H1 (cell line): ENCODE results near the gene ALG2. TPM values are rescaled to one million over a fixed set of nuclear protein-coding genes. Genes with fewer than 3 reads are reported as not detected.

Experiments used
- EGR1 ChIP-seq: IDR thresholded peaks from 2 replicates; pipeline ENCODE4 v1.6.1; 2011; ENCODE audit warnings: low read depth, low read length, borderline replicate concordance
- polyA plus RNA-seq, 7 experiments: library from polyadenylated mRNA; depleted of rRNA in 3 of 7; stranded (reverse) in 5 of 7; unstranded in 2 of 7; fragments of >200 nt in 5 of 7; fragments of 200-250 nt in 2 of 7; gene quantifications; 1 replicate in 5 of 7; 2 replicates in 1 of 7; 4 replicates in 1 of 7; pipeline versions ENCODE4 v1.2.1 to v1.2.3, GENCODE V29; 2011 to 2013; ENCODE audit warnings: missing spikeins in 2 of 7, mixed read lengths in 2 of 7
- total RNA-seq: library from RNA; stranded (reverse); fragmentation: NEBNext Ultra II Directional; extraction: Animal tissue kit (Norgen Biotek cat#: 25700); gene quantifications from 2 replicates; pipeline ENCODE4 v1.2.1, GENCODE V29; 2021
- TF ChIP-seq, protein P1 (sequence below): fragments of 300-600 bp; sonication (generic); IDR thresholded peaks from 2 replicates; pipeline ENCODE4 v1.7.1; 2012; ENCODE audit warnings: low read length, moderate library complexity, mild to moderate bottlenecking, inconsistent platforms; ENCODE audit not compliant: insufficient replicate concordance

Gene ALG2
- total and polyA plus RNA-seq, 2 of the 8 experiments (the other 6 are each of a cell fraction or from before 2014, with no cell fraction given), result 27.1 to 30.7 TPM

DNA sequence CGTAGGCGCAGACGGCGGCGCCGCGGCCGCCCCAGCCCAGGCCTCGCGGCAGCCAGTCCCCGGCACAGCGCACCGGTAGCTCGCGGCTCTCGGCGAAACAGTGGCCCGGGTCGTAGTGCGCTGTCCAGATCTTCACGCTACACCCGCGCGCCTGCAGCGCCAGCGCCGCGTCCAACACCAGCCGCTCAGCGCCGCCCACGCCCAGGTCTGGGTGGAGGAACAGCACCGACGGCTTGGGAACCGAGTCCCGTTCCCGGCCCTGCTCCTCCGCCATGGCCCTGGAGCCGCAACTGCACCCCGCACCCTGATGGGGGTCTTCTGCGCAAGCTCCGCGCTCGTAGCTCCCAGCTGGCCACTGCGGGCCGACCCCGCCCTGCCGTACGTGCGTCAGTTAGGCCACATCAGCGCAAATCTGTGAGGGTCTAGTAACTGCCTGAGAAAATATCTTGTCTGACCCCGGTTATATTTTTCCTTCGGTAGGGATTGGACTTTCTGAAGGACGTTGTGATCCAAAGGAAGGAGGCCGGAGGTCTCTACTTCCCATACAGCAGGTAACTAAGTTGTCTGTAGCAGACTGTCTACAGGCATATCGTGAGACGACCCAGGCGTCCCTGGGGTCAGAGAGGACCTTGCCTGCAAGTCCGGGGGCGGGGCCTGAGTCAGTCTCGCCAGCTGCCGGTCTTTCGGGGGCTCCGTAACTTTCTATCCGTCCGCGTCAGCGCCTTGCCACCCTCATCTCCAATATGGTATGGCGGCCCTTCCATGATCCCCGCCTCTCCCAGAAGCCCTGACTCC lies at the start of gene ALG2, which contains the start of gene SEC61B (continued):
- TF ChIP-seq, protein P1, sequence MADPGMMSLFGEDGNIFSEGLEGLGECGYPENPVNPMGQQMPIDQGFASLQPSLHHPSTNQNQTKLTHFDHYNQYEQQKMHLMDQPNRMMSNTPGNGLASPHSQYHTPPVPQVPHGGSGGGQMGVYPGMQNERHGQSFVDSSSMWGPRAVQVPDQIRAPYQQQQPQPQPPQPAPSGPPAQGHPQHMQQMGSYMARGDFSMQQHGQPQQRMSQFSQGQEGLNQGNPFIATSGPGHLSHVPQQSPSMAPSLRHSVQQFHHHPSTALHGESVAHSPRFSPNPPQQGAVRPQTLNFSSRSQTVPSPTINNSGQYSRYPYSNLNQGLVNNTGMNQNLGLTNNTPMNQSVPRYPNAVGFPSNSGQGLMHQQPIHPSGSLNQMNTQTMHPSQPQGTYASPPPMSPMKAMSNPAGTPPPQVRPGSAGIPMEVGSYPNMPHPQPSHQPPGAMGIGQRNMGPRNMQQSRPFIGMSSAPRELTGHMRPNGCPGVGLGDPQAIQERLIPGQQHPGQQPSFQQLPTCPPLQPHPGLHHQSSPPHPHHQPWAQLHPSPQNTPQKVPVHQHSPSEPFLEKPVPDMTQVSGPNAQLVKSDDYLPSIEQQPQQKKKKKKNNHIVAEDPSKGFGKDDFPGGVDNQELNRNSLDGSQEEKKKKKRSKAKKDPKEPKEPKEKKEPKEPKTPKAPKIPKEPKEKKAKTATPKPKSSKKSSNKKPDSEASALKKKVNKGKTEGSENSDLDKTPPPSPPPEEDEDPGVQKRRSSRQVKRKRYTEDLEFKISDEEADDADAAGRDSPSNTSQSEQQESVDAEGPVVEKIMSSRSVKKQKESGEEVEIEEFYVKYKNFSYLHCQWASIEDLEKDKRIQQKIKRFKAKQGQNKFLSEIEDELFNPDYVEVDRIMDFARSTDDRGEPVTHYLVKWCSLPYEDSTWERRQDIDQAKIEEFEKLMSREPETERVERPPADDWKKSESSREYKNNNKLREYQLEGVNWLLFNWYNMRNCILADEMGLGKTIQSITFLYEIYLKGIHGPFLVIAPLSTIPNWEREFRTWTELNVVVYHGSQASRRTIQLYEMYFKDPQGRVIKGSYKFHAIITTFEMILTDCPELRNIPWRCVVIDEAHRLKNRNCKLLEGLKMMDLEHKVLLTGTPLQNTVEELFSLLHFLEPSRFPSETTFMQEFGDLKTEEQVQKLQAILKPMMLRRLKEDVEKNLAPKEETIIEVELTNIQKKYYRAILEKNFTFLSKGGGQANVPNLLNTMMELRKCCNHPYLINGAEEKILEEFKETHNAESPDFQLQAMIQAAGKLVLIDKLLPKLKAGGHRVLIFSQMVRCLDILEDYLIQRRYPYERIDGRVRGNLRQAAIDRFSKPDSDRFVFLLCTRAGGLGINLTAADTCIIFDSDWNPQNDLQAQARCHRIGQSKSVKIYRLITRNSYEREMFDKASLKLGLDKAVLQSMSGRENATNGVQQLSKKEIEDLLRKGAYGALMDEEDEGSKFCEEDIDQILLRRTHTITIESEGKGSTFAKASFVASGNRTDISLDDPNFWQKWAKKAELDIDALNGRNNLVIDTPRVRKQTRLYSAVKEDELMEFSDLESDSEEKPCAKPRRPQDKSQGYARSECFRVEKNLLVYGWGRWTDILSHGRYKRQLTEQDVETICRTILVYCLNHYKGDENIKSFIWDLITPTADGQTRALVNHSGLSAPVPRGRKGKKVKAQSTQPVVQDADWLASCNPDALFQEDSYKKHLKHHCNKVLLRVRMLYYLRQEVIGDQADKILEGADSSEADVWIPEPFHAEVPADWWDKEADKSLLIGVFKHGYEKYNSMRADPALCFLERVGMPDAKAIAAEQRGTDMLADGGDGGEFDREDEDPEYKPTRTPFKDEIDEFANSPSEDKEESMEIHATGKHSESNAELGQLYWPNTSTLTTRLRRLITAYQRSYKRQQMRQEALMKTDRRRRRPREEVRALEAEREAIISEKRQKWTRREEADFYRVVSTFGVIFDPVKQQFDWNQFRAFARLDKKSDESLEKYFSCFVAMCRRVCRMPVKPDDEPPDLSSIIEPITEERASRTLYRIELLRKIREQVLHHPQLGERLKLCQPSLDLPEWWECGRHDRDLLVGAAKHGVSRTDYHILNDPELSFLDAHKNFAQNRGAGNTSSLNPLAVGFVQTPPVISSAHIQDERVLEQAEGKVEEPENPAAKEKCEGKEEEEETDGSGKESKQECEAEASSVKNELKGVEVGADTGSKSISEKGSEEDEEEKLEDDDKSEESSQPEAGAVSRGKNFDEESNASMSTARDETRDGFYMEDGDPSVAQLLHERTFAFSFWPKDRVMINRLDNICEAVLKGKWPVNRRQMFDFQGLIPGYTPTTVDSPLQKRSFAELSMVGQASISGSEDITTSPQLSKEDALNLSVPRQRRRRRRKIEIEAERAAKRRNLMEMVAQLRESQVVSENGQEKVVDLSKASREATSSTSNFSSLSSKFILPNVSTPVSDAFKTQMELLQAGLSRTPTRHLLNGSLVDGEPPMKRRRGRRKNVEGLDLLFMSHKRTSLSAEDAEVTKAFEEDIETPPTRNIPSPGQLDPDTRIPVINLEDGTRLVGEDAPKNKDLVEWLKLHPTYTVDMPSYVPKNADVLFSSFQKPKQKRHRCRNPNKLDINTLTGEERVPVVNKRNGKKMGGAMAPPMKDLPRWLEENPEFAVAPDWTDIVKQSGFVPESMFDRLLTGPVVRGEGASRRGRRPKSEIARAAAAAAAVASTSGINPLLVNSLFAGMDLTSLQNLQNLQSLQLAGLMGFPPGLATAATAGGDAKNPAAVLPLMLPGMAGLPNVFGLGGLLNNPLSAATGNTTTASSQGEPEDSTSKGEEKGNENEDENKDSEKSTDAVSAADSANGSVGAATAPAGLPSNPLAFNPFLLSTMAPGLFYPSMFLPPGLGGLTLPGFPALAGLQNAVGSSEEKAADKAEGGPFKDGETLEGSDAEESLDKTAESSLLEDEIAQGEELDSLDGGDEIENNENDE, result no peak
- peak; percentile 70 for TF ChIP-seq EGR1
- TF ChIP-seq, all 59 proteins: peak for 20
